GM21825 (cell line): ENCODE results near the gene ACACB.

ENCODE experiments used
- ATAC-seq: cut with Tn5 transposase; IDR thresholded peaks from one replicate; pipeline ENCODE4 v1.9.1; 2021; ENCODE audit warnings: mild to moderate bottlenecking, moderate library complexity; ENCODE audit not compliant: unreplicated experiment

The ACACB gene

DNA sequence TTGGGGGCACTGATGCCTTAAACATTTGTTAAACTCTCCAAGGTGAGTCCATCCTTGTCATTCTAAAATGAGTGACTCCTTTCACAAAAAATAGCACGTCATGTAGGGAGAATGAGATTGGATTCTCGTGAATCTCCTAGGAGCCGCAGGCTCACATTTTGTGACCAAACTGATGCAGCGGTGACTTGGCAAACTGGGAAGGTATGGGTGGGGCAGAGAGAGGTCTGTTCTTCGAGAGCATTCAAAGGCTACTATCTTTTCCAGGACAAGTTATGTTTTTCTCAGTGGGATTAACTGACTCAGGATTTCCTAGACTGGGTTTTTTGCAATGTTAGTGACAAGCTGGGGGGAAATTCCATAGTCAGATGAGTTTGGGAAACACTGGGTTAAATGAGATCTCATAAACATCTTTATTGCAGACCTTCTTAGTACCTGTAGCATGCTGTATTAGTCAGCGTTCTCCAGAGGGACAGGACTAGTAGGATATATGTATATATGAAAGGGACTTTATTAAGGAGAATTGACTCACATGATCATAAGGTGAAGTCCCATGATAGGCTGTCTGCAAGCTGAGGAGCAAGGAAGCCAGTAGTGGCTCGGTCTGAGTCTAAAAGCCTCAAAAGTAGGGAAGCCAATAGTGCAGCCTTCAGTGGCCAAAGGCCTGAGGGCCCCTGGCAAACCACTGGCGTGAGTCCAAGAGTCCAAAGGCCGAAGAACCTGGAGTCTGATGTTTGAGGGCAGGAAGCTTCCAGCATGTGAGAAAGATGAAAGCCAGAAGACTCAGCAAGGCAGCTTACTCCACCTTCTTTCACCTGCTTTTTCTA is 131.7 kb downstream of the ACACB start:
- ATAC-seq: no peak

DNA sequence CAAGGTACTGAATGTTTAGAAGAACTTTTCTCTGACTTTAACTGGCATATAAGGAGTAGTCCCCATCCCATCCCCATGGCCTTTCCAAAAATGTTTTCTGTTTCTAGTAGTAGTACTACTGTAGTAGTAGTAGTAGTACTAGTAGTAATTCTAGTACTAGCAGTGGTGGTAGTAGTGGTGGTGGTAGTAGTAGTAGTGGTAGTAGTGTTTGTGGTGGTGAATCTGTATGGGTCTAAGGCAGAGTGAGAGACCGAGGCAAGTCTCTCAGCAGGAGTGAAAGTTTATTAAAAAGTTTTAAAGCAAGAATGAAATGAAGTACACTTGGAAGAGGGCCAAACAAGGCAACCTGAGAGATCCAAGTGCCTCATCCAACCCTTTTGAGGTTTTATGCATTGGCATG is 134.1 kb downstream of the ACACB start:
- no peak for ATAC-seq

DNA sequence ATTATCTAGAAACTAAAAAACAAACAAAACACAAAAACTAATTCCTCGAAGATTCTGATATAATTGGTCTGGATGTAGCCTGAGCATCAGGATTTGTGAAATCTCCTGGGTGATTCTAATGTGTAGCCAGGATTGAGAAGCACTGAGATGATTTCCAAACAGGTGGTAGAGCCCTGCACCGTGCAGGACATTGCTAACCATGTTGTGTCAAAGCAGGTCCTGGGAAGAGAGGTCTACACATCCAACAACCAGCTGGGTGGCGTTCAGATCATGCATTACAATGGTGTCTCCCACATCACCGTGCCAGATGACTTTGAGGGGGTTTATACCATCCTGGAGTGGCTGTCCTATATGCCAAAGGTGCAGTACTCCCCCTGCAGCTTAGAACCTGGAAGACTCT is 136.4 kb downstream of the ACACB start:
- ATAC-seq: no peak

DNA sequence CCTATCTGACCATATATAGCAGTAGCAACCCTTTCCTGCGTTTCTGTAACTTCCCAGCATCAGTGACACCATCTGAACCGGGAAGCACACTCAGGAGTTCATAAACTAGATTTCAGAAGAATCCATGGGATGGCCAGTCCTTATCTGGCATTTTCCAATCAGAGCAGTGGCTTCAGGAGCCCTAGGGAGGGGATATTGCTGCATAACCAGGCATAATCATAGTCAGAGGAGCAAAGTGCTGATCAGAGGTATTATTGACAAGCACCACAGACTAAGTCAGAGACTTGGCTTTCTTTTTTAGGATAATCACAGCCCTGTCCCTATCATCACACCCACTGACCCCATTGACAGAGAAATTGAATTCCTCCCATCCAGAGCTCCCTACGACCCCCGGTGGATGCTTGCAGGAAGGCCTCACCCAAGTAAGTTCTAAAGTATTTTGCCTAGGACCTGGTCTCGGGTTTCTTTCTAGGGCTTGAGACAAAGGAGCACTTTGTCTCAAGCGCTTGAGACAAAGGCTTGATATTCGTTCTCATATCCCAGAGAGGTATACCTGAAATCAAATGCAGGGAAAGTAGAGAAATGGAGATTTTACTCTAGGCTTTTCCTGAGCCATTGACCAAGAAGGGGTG is 137.6 kb downstream of the ACACB start:
- no peak for ATAC-seq

DNA sequence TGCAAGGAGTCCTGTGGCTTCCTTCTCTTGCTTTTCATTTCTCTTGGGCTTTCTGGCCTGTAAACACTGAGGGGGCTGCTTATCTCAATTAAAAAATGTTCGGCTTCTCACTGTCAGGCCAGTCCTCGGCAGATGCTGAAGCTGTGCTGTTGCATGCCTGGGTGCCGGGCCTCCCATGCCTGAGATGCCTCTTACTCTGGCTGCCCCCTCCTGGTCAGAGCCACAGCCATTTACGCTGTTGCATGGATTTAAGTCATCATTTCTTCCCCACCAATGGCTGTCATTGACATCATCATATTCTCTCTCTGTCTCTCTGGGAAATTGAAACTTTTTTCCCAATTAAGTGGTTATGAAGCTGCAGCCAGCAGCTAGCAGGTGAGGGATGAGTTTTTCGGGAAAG is 139.0 kb downstream of the ACACB start:
- ATAC-seq: no peak

DNA sequence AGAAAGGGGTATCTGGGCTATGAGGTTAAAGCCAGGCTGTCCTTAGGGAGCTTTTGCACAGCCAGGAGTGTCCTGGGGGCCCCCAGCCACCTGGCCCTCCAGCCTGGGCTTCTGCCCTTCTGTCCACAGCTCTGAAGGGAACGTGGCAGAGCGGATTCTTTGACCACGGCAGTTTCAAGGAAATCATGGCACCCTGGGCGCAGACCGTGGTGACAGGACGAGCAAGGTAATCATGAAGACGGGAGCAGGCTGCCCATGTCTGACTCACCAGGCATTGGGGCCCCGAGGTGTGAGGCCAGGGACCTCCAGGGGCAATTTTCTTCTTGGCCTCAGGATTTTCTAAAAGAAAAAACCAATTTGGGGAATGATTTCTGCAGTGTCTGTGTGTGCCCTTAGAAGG is 139.6 kb downstream of the ACACB start:
- no peak for ATAC-seq

DNA sequence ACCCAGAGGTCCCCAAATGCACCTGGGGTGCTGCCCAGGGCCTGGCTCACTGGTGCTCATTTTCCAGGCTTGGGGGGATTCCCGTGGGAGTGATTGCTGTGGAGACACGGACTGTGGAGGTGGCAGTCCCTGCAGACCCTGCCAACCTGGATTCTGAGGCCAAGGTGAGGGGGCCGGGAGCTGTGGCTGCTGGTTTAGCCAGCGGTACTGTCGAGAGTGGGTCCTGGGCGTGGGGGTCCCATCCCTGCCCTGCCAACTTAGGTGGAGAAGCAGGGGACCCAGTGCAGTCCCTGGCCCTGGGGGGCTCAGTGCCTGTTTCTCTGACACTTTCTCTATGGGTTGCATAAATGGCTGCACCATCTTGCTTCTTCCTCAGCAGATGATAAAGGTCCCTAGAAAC is 141.8 kb downstream of the ACACB start:
- ATAC-seq: no peak

DNA sequence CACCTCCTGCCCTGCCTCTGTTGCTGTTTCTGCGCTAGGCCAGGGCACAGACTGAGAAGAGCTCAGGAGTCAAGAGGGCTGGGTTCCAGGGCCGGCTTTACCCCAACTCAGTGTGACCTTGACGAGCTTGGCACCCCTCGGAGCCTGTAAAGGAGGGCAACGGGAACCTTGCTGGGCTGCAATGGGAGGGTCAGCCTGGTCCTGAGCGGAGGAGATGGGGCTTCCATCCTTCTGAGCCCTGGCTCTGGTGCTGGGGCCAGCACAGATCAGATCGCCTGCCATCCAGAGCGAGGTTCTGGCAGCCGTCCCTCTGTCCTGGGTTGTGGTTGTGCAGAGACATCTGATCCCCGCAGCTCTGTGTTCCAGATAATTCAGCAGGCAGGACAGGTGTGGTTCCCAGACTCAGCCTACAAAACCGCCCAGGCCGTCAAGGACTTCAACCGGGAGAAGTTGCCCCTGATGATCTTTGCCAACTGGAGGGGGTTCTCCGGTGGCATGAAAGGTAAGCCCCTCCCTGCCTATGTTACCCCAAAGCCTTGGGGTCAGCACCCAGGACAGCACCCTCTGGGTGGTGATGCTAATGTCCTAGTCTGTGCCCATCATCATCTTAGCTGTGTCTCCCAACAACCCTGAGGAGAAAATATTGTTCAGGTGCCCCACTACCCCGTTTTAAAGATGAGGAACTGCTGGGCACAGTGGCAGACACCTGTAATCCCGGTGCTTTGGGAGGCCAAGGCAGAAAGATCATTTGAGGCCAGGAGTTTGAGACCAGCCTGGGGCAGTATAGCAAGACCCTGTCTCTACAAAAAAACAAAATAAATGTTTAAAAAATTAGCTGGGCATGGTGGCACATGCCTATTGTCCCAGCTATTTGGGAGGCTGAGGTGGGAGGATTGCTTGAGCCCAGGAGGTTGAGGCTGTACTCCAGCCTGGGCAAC is 142.5 kb downstream of the ACACB start:
- ATAC-seq: no peak

DNA sequence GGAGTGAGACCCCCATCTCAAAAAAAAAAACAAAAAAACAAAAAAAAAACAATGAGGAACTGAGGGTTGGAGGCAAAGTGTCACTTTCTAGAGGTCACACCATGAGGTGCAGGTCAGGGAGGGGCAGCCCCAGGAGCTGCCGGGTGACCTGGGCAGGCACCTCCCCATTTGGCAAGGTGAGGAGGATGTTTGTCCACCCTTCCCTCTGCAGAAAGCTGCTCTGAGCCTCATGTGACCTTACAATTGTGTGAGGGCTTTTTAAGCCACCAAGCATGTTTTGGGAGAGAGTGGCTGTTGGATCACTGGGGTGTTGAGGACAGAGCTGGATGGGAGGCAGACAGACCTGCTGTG is 143.1 kb downstream of the ACACB start:
- no peak for ATAC-seq

DNA sequence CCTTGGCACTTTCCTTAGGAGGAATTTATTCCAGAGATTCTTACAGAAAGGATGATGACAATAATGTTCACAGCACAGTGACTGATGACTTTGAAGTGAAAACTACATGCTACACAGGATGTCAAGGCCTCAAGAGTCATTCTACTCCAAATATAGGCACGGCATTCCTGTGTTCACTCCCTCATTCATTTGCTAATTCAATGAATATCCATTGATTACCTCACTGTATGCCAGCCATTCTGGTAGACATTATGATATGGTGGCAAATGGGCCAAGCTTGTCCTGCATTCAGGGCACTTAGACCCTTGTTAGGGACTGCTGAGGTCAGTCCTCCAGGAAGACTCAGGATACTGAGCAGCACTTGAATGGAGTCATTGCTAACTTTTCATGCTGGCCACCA is 144.7 kb downstream of the ACACB start:
- no peak for ATAC-seq

DNA sequence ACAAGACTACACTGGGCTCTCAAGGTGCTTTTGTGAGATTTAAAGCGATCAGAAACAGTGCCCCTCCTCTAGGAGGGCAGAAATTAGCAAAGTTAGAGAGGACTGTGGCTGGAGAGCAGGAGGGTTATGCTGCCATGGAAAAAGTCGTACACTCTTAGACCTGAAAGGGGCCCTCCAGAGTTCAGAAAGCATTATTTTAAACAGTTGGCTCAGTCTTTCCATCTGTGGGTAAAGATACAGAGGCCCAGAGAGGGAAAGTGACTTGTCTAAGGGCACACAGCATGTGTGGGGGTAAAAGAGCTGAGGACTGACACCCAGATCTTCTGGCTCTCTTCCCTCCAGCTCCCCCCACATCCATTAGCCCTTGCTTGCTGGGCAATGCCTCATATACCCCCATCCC is 145.6 kb downstream of the ACACB start:
- ATAC-seq: no peak

DNA sequence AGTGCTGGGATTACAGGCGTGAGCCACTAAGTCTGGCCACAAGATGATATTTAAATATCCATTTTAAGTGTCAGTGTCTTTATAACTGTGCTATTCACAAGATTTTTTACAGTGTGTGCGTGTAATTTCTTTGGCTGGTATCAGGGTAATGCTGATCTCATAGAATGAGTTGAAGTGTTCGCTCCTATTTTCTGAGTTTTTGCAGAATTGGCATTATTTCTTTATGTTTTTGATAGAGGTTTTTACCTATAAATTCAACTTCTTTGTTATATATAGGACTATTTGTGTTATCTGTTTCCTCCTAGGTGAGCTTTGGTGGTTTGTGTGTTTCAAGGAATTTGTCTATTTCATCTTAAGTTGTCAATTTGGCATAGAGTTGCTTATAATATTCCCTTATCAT is 147.1 kb downstream of the ACACB start:
- no peak for ATAC-seq

DNA sequence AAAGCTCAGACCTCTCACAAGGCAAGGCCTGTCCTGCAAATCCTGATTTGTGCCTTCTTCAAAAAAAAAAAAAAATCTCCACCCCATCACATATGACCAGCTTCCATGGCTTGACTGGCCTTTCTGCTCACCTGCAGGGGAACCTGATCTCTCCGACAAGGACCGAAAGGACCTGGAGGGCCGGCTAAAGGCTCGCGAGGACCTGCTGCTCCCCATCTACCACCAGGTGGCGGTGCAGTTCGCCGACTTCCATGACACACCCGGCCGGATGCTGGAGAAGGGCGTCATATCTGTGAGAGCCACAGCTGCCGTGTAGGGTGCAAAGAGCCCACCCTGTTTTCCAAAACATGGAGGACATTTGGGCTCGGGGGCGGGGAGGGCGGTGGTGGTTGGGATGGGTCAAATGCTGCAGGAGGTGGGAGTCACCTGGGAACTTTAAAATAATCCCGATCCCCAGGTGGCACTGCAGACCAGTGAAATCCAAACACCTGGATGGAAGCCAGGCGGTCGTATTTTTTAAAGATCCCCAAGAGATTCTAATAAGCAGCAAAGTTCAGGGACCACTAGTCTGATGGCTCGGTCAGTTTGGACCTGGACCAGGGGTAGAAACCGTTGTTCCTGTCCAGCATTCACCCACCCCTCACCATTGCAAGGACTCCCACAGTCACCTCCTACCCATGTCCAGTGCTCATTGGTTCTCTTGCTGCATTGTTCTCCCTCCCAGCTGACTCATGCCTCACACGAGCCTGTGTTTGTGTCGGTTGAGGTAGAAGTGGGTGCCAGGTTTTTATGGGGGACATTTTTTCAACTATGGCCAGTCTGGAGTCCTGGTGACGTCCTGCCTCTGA is 147.9 kb downstream of the ACACB start:
- no peak for ATAC-seq

DNA sequence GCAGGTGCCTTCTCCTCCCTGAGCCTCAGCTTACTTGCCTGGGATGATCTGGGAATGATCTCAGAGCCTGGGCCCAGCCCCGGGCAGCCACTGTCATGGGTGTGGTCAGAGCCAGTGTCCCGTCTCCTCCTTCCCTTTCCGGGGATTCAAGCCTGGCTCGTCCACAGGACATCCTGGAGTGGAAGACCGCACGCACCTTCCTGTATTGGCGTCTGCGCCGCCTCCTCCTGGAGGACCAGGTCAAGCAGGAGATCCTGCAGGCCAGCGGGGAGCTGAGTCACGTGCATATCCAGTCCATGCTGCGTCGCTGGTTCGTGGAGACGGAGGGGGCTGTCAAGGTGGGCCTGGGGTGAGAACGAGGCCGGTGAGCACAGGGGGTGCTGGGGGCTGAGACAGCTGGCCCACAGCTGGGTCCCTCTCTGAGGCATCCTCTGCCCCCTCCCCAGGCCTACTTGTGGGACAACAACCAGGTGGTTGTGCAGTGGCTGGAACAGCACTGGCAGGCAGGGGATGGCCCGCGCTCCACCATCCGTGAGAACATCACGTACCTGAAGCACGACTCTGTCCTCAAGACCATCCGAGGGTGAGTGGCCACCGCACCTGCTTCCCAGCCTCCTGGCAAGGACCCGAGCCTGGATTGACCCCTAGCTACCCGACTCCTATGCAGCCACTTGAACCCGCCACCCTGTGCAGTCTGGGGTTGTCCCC is 148.7 kb downstream of the ACACB start:
- ATAC-seq: no peak

DNA sequence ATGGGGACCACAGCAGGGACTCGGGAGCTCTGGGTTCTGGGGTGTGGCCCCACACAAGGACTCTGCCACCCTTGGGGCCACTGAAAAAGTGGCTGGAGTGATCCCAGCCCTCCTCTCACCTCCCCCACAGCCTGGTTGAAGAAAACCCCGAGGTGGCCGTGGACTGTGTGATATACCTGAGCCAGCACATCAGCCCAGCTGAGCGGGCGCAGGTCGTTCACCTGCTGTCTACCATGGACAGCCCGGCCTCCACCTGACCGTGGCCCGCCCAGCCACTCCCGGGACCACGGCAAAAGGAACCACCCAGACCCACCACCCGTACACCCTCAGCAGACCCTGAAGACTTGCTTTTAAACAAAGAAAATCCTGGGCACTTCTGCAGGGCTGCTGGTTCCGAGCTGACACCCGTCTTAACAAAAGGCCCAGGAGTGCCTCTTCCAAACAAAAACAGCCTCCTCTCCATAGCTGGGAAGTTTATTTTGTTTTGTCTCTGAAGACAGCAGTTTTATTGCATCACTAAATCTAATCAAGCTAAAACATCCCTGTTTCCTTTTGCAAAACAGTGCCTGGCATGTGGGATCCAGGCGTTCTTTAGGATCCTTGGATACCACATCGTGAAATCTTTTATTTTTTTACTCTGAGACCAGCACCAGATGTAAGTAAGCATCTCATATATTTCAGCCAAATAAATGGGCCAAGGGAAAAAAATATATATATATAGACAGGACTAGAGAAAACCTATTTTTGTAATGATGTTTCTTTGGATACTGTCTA is 149.9 kb downstream of the ACACB start:
- ATAC-seq: no peak

DNA sequence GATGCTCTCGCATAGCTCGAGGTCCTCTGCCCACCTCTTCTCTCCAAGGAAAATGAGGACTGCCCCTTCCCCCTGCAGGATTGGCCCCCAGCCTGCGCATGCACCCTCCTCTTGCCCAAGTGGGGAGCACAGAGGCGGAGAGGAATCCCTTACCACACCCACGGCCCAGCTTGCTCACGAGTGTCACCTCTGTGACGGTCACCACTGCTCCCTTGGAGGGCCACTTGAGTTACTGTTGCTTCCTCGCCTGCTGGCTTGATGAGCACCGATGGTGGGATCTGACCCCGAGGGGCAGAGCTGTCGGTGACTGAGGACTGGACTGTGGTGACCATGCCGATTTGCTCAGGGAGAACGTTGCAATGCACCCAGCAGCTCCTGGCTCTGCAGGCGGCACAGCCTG is 151.0 kb downstream of the ACACB start:
- ATAC-seq: no peak

DNA sequence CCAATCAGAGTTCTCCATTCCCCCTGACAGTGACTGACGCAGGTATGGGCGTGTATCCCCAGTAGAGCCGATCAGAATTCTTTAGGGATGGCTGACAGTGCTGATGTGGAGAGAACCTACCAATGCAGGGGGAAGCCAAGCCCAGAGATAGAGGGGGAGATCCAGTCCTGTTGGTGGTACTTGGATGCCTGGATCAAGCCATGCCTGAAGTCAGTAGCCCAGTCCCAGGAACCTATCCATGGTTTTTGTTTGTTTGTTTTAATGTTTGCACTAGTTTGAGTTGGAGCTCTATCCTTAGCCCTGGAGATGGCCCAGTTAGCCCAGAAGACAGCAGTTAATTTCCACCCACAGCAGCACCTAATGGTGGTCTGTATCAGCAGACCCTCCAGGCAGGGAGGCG is 152.5 kb downstream of the ACACB start:
- ATAC-seq: no peak

DNA sequence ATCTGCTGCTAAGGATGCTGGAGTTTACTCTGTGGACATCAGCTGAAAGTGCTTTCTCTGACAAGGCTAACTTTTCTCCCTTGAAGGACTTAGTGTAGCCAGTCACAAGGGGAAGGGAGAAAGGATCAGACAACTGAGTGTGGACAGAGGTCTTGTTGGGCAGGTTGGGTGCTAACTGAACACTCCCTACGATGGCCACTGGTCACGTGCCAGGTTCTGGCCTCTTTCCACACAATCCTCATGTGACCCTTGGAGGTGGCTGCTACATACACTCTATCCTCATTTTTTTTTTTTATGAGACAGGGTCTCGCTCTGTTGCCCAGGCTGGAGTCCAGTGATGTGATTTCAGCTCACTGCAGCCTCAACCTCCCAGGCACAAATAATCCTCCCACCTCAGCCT is 153.0 kb downstream of the ACACB start:
- ATAC-seq: no peak

DNA sequence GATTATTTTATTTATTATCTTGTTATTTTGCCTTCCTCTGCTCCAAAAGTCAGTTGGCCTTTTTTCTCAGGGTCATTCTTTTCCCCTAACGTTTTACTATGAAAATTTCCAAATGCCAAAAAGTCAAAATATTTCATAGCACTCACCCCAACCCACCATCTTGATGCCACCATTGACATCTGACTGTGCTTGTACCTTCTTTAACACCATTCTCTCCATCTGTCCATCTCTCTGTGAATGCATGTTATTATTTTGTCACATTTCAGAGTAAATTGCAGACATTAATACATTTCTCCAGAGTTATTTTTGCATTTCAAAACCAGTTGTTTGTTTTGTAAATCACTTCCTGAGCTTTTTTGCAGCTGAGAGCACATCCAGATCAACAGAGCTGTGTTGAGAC is 154.1 kb downstream of the ACACB start:
- ATAC-seq: no peak
